HG03064 (cell line): Measurements from ENCODE around the gene MAMDC4.
A peak's percentile ranks its signal among the peaks of the same experiment; 100 is the strongest.
"Not testable (repeated sequence)": the region's sequence is repeated elsewhere in the genome, so short reads cannot be mapped to it uniquely, and the experiment has no call there.

Experiments used
- ATAC-seq: cut with Tn5 transposase; IDR thresholded peaks from one replicate; pipeline ENCODE4 v1.9.1; 2021; ENCODE audit warnings: low read depth; ENCODE audit not compliant: unreplicated experiment

Gene MAMDC4

GRCh38 chr9:136851941-136852663 lies at the start of gene MAMDC4:
MAMDC4 (plus strand) TSS chr9:136852346; CDS start chr9:136852417, 71 bp downstream.
- no peak for ATAC-seq

DNA sequence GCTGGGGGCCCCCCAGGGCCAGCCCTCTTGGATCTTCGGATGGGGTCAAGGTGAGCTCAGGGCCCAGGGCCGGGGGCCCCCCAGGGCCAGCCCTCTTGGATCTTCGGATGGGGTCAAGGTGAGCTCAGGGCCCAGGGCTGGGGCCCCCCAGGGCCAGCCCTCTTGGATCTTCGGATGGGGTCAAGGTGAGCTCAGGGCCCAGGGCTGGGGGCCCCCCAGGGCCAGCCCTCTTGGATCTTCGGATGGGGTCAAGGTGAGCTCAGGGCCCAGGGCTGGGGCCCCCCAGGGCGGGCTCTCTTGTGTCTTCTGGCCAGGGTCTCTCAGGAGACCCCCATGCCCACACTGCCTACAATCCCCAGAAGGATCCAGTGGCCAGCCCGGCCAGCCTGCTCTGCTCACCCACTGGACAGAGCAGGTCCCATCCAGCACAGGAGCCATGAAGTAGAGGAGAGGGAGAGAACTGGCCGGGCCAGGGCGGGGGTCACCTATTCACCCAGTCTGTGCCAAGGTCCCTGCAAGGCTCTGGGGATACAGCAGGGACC lies 49.1 kb upstream of the MAMDC4 start:
- not testable (repeated sequence) for ATAC-seq

DNA sequence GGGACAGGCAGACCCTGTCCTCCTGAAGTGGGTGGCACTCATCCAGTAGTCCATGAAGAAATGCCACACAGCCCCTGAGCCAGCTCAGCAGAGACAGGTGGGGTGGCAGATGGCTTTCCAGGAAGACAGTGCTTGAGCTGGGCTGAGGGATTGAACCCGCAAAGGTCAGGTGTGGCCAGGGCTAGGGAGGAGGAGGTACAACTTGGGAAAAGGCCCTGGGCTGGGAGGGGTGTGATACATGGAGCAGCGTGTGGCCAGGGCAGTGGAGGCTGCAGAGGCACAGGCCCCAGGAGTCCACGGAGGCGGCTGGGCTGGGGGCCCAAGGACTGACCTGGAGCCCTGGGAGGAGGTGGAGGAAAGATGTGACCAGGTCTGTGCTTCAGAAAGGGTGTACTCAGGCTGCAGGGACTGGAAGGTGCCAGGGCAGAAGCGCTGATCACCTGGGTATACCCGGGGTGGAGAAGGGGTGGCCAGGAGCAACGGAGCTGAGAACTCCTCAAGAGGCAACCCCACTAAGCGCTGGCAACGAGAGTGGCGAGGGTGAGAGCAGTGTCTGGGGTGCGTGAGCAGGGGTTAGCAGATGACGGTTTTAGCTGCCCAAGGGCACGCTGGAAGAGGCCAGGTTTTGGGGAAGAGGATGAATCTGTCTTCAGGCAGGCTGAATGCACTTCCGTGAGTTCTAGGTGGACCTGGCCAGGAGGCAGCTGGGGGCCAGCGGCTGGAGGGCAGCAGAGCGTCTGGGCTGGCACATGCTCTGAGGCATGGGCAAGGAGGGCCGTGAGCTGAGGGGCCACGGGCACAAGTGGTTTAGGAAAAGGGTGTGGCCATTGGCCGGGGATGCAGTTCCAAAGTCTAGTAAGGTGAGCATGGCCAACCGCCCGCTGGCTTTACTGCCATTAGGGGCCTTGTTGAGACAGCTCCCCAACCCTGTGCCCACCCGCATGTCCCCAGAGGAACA lies 48.3 kb upstream of the MAMDC4 start:
- ATAC-seq = no peak

DNA sequence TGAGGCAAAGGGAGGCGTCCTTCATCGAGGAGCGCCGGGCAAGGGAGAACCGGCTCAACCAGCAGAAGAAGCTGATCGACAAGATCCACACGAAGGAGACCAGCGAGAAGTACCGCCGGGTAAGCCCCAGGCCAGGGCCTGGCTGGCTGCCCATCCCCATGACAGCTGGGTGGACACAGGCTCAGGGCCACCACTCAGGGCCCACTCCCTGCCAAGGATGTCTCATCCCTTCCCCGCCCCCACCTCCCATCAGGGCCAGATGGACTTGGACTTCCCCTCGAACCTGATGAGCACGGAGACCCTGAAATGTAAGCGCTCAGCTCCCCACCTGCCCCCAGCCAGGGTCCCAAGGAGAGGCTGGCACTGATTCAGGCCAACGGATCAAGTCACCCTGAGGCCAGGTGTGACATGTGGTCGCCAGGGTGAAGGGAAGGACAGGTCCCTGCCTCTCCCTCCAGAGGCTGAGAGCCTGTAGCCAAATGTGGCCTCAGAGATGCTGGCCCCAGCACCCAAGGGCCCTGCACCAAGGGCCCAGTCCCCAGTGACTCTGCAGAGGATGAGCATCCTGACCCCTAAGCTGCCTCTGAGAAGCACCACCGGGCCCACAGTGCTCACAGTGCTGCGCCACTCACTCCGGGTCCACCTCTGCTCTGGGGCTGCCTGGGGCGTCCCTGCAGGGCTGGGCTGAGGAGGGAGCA lies 47.5 kb upstream of the MAMDC4 start:
- no peak for ATAC-seq

- no peak for ATAC-seq
These were observed 46.9 kb upstream of the MAMDC4 start for GRCh38 chr9:136805207-136805740.

DNA sequence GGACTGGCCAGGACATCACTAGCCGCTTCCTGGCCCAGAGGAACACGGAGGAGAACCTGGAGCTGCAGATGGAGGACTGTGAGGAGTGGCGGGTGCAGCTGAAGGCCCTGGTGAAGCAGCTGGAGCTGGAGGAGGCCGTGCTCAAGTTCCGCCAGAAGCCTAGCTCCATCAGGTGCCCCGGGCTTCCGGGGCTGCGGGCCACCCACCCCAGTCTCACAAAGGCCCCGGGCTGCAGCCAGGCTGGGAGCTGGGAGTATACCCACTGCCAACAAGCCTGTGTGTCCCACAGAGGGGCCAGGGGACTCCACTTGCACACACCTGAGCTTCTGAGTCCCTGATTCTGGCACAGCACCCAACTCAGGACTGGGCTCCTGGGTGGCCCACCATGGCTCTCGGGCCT lies 46.1 kb upstream of the MAMDC4 start:
- ATAC-seq = no peak

- no peak for ATAC-seq
These were observed 45.4 kb upstream of the MAMDC4 start for GRCh38 chr9:136806631-136807201.

DNA sequence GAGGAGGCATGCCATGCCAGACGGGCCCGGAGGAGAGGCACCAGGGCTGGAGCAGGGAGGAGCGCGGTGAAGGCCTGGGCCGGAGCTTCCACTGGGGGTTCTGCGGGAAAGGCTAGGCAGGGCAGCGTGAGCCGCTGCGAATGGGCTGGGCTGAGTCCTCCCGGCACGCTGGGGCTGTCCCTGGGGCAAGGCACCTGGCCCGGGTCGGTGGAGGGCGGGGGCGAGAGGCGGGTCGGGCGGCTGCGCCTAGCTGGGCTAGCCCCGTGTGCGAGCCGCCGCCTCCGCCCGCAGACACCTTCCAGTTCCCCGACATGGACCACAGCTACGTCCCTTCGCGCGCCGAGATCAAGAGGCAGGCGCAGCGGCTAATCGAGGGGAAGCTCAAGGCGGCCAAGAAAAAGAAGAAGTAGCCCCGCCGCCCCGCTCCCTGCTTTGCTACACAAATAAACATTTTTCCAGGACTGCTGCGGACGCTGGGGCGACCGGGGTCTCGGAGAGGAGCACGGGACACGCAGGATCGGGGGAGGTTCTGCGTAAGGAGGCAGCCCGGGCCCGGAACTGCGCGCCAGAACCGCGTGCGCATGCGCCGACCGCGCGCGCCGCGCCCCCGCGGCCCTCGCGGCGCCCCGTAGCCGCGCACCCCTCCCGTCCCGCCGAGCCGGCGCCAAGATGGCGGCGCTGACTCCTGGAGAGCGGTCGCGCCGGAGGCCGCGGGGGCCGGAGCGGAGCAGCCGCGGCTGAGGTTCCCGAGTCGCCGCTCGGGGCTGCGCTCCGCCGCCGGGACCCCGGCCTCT lies 44.7 kb upstream of the MAMDC4 start, which contains the start of gene RABL6:
TSS of gene RABL6 (plus strand) at position 668 of the 794 bp plus-strand sequence. CDS start 249 bp downstream, outside the sequence.
- peak; percentile 68 for ATAC-seq

- ATAC-seq = peak; percentile 42
These were observed 43.9 kb upstream of the MAMDC4 start for GRCh38 chr9:136808075-136808805.

DNA sequence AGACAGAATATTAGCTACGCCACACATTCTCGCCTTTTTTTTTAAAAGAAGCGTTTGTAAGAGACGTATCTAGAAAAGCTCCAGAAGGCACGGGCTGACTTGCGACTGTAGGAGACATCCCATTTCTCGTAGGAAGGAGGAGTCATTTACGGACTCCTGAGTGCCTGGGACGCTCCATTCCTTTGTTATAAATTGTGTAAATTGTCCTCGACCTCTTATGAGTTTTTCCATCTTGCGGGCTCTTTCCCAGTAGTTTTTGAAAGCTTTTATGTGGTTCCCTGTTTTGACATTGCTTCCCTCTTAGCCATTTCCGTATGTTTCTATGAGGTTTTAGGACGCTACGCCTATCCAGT lies 43.4 kb upstream of the MAMDC4 start:
- ATAC-seq = no peak

GRCh38 chr9:136814725-136815421 lies 37.3 kb upstream of the MAMDC4 start:
- no peak for ATAC-seq

- no peak for ATAC-seq
These were observed 36.7 kb upstream of the MAMDC4 start for GRCh38 chr9:136815422-136815782.

DNA sequence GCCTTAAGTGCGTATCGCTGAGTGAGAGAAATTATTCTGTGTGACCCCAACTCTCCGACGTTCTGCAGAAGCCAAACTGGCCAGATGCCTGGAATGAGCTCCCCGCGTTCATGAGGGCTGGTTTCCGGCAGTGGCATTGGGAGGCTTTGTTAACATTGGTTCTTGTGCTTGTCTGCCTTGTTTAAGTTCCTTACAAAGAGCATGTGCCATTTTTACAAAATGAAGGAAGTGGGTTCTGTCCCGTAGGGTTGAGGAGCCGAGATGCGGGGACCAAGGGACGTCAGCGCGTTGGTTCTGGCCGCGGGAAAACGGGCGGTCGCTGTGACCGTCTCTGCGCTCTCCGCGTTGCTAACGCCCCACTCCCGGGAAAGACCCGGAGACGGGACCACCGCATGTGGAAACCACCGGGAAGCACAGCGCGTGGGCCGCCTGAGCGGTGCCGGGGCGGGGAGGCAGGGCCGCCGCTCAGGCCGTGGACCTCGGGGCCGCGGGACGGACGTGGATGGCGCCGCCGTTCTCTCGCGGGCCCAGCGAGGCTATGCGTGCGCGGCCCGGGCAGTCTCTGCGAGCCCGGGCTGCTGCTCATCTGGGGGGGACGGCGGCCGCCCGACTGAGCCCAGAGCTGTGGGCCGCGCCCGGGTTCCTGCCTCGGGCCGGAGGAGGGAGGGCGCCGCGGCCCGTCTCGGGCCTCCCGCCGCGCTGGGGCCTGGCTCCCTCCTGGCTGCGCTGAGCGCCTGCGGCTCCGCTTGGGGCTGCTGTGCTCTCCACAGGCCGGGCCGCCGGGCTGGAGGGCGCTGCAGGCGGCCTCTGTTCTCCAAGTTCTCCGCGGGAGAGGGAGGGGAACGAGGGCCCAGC lies 30.9 kb upstream of the MAMDC4 start:
- ATAC-seq = no peak

DNA sequence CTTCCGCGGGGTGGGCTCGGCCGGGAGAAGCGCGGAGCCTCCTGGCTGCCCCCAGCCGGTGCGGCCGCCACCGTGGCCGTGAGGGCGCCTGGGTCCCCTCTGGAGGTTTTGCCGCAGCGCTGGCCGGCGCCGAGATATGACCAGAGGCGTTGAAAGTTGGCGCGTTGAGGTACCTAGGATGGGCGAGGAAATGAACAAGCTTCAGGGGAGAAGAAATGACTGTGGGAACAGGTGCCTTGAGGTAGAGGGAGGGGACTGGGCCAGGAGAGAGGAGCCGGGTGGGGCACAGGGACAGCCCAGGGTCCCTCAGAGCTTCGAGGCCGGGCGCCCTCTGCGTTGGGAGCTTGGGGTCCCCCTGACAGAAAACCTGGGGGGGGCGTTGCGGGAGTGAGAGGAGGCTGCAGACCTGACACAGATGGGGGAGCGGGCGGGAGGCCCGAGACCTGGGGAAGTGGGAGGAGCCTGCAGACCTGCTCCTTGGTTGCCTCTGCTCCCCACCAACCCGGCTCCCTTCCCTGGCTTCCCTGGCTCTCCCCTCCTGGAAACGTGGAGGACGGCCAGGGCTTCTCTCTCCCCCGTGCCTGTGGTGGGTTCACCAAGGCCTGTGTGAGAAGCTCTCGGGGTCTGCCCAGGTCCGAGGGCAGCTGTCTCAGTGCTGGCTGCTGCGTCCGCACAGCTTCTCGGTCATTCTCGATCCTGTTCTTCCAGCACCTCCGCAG lies 30.2 kb upstream of the MAMDC4 start:
- no peak for ATAC-seq

DNA sequence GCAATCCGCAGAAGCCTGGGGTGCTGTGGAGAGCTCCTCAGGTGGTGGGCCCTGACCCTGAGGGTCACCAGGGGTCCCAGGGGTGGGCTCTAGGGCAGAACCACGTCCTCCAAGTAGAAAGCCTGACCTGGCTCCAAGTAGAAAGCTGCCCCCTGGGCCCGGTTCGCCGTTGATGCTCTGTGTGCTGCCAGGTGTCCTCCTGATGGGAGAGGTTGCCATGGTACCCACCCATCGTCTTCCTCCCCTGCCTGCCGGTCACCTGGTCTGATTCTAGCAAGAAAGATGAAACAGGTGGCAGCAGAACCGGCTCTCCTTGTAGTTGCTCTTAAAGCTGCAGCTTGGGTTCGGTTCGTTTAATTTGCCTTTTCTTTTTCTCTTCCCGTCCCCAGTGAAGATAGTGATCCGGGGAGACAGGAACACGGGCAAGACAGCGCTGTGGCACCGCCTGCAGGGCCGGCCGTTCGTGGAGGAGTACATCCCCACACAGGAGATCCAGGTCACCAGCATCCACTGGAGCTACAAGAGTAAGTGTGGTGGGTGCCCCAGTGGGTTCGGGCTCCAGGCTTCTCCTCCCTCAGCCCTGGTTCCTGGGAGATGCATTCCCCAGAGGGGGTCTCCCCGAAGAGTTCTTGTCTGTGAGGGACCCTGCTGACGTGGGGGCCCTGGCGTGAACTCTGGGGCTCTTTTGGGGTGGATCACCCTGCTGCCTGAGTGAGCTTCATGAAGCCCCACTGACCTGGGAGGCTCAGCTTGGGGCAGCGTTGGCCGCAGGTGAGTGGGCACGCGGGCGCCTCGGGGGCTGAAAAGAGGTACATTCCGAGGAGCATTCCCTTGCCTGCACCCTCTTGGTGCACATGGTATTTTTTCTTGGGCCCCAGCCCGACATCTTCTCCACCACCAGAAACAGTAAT lies 28.8 kb upstream of the MAMDC4 start:
- ATAC-seq = no peak
